H1 (cell line): ENCODE results near the gene GFM1. TPM values are rescaled to one million over a fixed set of nuclear protein-coding genes. Genes with fewer than 3 reads are reported as not detected.

Experiments
- CHD7 ChIP-seq: fragments of 300-600 bp; sonication (generic); IDR thresholded peaks from 2 replicates; pipeline ENCODE4 v1.7.1; 2012; ENCODE audit warnings: low read length, moderate library complexity, mild to moderate bottlenecking, inconsistent platforms; ENCODE audit not compliant: insufficient replicate concordance
- CREB1 ChIP-seq: IDR thresholded peaks from 2 replicates; pipeline ENCODE4 v1.6.1; 2012; ENCODE audit warnings: inconsistent platforms
- TEAD4 ChIP-seq: IDR thresholded peaks from 2 replicates; pipeline ENCODE4 v1.6.1; 2012; ENCODE audit warnings: low read depth, low read length, inconsistent platforms, mixed read lengths
- polyA plus RNA-seq, 7 experiments: library from polyadenylated mRNA; depleted of rRNA in 3 of 7; stranded (reverse) in 5 of 7; unstranded in 2 of 7; fragments of >200 nt in 5 of 7; fragments of 200-250 nt in 2 of 7; gene quantifications; 1 replicate in 5 of 7; 2 replicates in 1 of 7; 4 replicates in 1 of 7; pipeline versions ENCODE4 v1.2.1 to v1.2.3, GENCODE V29; 2011 to 2013; ENCODE audit warnings: missing spikeins in 2 of 7, mixed read lengths in 2 of 7
- total RNA-seq: library from RNA; stranded (reverse); fragmentation: NEBNext Ultra II Directional; extraction: Animal tissue kit (Norgen Biotek cat#: 25700); gene quantifications from 2 replicates; pipeline ENCODE4 v1.2.1, GENCODE V29; 2021

GFM1 gene
- total and polyA plus RNA-seq, 2 of the 8 experiments (the other 6 are each of a cell fraction or from before 2014, with no cell fraction given): 10.9 to 45.3 TPM

GRCh38 chr3:158640646-158641045 is 3.7 kb upstream of the GFM1 start (continued):
- TF ChIP-seq CHD7: no peak
- no peak for TF ChIP-seq TEAD4
- no peak for TF ChIP-seq CREB1
- TF ChIP-seq, all 59 proteins: peak for 0
